CD4-positive, alpha-beta T cell treated with Interleukin-17A for 4 hours (primary cell): Measurements from ENCODE around the gene DHX9.

Experiments
- DNase-seq: peaks from one replicate; pipeline ENCODE4 v3.0.0-alpha.2; 2020; ENCODE audit warnings: mixed read lengths

The DHX9 gene

DNA sequence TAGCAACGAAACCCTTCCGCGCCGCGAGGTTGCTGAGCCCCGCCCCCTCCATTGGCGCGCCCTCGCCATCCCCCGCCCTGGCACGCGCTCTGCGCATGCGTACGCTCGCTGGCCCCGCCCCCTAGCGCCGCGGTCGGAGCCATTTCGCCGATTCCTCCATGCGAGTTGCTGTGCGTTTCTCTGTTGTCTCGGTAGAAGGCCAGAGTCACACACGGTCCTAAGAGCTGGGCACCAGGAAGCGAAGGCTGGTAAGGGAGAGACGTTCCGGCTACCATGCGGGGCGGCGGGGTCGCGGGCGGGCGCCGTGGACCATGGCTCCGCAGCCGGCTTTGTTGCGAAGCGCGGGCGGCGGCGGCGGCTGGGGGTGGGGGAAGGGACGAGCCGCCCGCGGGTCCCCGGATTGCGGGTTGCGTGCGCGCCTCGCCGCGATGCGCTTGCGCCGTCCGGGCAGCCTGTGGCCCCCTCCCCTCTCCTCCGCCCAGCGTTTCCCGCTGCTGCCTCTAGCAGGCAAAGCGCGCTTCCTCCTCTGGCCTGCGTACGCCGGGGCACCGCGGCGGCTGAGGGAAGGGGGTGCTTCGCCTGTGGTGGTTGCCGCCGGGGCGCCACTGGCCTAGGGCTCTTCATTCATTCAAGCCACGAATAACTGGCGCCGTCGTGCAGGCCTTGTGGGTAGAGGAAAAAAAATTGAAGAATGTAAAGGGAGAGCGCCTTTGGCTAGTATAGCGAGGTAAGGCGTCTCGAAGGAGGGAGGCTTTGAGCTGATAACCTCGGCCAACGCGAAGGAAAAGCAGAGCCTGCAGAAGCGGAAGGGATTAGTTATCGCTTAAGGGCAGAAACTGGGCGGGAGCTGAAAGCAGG lies at the start of gene DHX9:
Gene DHX9, plus strand, starts transcription at position 139 of the 858 bp plus-strand sequence. CDS start 3,220 bp downstream, outside the sequence.
- peak; percentile 95 for DNase-seq

- DNase-seq, result no peak
These were observed 47.6 kb upstream of the DHX9 start for GRCh38 chr1:182791281-182792179.

- DNase-seq, result no peak
These were observed 45.1 kb upstream of the DHX9 start for GRCh38 chr1:182794091-182794490.

GRCh38 chr1:182794676-182795201 lies 44.4 kb upstream of the DHX9 start:
- no peak for DNase-seq

- no peak for DNase-seq
These were observed 43.5 kb upstream of the DHX9 start for GRCh38 chr1:182795563-182796228.

- no peak for DNase-seq
These were observed 36.9 kb upstream of the DHX9 start for GRCh38 chr1:182802006-182802803.

GRCh38 chr1:182803846-182804245 lies 35.3 kb upstream of the DHX9 start:
- no peak for DNase-seq

- peak; percentile 6 for DNase-seq
These were observed 33.0 kb upstream of the DHX9 start for GRCh38 chr1:182806015-182806678.

GRCh38 chr1:182807907-182808306 lies 31.2 kb upstream of the DHX9 start:
- DNase-seq, result no peak

DNA sequence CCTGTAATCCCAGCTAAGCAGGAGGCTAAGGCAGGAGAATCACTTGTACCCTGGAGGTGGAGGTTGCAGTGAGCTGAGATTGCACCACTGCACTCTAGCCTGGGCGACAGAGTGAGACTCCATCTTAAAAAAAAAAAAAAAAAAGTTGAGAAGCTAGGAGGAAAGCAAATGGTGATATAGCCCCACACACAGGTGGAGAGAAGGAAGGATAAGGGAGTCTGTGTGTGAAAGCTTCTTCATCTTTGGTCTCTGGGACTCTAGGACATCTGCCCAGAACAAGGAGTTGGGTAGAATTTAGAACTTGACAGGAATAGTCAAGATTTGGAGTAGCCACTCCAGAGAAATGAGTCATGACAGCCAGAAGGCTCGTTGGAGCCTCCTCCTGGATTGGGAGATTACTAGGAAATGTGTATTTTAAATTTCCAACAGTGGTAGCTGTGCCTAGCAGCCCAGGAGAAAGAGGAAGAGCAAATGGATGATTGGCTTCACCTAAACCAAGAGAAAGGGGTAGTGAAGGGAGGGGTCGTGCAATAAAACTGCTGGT lies 29.7 kb upstream of the DHX9 start:
- no peak for DNase-seq

DNA sequence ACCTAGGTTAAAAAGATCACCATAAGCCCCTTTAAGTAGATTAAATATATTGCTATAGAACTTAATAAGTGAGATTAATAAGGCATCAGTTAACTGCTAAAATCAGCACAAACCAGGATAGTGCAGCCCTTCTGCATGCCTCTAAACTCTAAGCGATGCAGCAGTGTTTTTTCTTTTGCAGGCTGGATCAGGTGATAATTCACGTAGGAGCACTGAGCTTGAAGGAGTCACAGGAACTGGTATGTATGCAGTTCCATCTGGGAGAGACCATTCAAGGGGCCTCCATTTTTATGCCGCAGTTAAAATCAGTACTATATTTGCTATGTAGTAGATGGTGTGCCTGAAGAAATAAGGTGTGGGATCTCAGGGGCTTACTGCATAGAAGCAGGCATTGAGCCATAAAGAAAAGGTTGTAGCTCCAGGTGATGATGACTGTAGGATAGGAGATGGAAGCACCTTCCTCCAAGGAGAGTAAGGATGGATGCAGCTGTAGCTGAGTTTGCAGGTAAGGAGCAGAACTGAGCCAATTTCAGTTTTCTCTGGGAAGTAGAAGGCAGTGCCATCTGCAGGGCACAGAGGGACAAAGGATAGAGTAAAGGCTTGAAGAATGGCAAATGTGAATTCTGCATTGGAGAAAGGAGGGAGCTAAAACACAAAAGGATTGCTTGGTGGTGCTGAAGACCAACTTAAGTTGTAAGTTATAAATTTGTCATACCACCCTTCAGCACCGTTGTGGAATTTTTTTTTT lies 27.0 kb upstream of the DHX9 start:
- DNase-seq, result no peak

GRCh38 chr1:182816863-182817262 lies 22.3 kb upstream of the DHX9 start:
- no peak for DNase-seq

GRCh38 chr1:182817802-182818201 lies 21.3 kb upstream of the DHX9 start:
- no peak for DNase-seq

DNA sequence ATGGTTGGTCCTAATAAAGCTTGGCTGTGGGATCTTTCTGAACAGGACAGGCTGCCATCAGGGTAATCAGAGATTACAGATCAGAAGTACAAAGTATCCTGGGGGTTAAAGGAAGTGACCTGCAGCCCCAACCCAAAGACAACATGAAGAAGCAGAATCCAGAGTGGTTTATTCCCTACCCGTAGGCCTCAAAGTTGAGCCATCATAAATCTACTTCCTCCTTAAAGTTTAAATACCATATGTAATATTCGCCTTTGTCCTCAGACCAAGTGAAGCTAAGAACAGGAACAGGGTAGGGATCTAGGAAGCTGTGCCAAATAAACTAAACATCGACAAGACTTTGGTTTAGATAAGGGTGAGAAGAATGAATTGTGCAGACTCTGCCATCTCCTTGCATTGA lies 15.9 kb upstream of the DHX9 start:
- no peak for DNase-seq

DNA sequence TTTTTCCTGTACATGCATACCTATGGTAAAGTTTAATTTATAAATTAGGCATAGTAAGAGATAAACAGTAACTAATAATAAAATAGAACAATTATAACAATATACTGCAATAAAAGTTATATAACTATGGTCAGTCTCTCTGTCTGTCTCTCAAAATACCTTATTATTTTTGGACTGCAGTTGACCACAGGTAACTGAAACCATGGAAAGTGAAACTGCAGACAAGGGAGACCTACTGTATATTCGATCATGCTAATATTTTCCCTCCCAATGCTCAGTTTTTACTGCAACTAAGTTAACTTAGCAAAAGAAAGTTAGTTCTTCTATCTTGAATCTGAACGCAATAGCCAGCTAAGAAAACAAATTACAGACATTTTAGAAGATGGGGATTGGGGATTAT lies 12.3 kb upstream of the DHX9 start:
- DNase-seq, result no peak

DNA sequence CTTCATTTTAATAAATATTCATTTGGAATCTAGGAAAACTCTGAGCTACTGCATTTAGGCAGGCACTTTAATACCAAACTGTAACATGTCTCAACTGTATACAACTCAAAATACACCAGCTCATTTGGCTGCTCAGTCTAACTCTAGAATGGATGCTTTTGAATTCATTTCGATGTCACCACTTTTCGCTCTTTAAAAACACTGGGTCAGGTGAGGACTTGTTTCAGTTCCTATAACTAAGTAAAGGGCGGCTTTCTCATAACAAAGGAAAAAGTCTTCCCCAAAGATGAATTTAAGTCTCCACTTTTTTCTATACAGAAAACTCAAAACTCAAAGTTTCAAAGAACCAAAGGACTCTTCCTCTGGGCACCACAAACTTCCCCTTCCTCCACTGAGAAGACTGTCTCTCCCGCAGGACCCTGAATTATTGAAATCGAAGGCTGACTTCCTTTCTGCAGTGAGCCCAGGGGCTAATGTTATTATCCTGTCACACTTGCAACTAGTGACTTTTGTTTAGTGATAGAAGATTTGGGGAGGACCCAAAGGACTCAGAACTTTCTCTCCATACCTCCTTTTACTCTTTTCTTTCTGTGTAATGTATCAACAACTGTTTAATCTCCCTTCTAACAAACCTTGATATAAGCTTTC lies 9.7 kb upstream of the DHX9 start:
- DNase-seq, result no peak

- no peak for DNase-seq
These were observed 5.9 kb upstream of the DHX9 start for GRCh38 chr1:182833271-182833670.

- DNase-seq, result no peak
These were observed 4.8 kb upstream of the DHX9 start for GRCh38 chr1:182834326-182834725.

- no peak for DNase-seq
These were observed 3.3 kb upstream of the DHX9 start for GRCh38 chr1:182835806-182836205.
